Spleen (tissue), 11 donors: ENCODE results near the gene TRPM5. TPM values are rescaled to one million over a fixed set of nuclear protein-coding genes. Genes with fewer than 3 reads are reported as not detected.

Source experiments
- DNase-seq: peaks from one replicate; pipeline ENCODE4 v3.0.0-alpha.2; 2020
- H3K27ac ChIP-seq, 8 donors: fragments of 200-600 bp; sonication (generic) in 7 of 8; 1 replicate in 4 of 8; 2 replicates in 4 of 8; pipeline versions ENCODE4 v1.5.0 to v1.8.0; 2016 to 2021; ENCODE audit warnings: inconsistent platforms in 4 of 8, mild to moderate bottlenecking in 4 of 8, moderate library complexity in 1 of 8
- H3K27me3 ChIP-seq, 7 donors: fragments of 200-600 bp; sonication (generic) in 6 of 7; replicated peaks in 1 of 7; 1 replicate in 4 of 7; 2 replicates in 3 of 7; pipeline versions ENCODE4 v1.5.0 to v1.8.0; 2016 to 2021; ENCODE audit warnings: inconsistent platforms in 3 of 7, mild to moderate bottlenecking in 1 of 7
- H3K36me3 ChIP-seq, 6 donors: fragments of 200-600 bp; sonication (generic) in 5 of 6; 1 replicate in 4 of 6; 2 replicates in 2 of 6; pipeline versions ENCODE4 v1.5.0 to v1.8.0; 2016 to 2021; ENCODE audit warnings: inconsistent platforms in 2 of 6
- H3K4me1 ChIP-seq, 6 donors: fragments of 200-600 bp; sonication (generic) in 5 of 6; 1 replicate in 3 of 6; 2 replicates in 3 of 6; pipeline versions ENCODE4 v1.5.0 to v1.8.0; 2016 to 2021; ENCODE audit warnings: inconsistent platforms in 3 of 6
- H3K4me3 ChIP-seq, 8 donors: fragments of 200-600 bp; sonication (generic) in 7 of 8; 1 replicate in 4 of 8; 2 replicates in 4 of 8; pipeline versions ENCODE4 v1.5.0 to v1.8.0; 2016 to 2021; ENCODE audit warnings: inconsistent platforms in 4 of 8, mild to moderate bottlenecking in 4 of 8, moderate library complexity in 2 of 8
- H3K9me3 ChIP-seq, 8 donors: fragments of 200-600 bp; sonication (generic) in 7 of 8; 1 replicate in 4 of 8; 2 replicates in 4 of 8; pipeline versions ENCODE4 v1.5.0 to v1.8.0; 2016 to 2021; ENCODE audit warnings: inconsistent platforms in 4 of 8
- POLR2A ChIP-seq, 3 donors: fragments of 450-650 bp; IDR thresholded peaks; one replicate each; pipeline ENCODE4 v1.5.1; 2017; ENCODE audit warnings: antibody characterized with exemption in 3 of 3, mild to moderate bottlenecking in 1 of 3
- POLR2AphosphoS5 ChIP-seq, 3 donors: sonication (generic); formaldehyde crosslinking; IDR thresholded peaks; one replicate each; pipeline ENCODE4 v1.5.1; 2017; ENCODE audit warnings: antibody characterized with exemption in 3 of 3
- WGBS, 5 donors: extraction: QIAGEN DNeasy Blood & Tissue Kit in 3 of 5; methylation state at CpG; one replicate each; pipeline versions ENCODE4 v1.1.5 to v1.1.7; 2013 to 2018; 5-methylcytosine and 5-hydroxymethylcytosine counted together
- intact Hi-C: fragments of 100-400 bp; cut with DNase I; formaldehyde crosslinking; loops from one replicate; pipeline ENCODE4 v1.15.0; 2023; ENCODE audit warnings: low total_unique reads
- polyA plus RNA-seq, 3 donors: library from polyadenylated mRNA; stranded (reverse); fragments of 200-250 nt; gene quantifications; one replicate each; pipeline ENCODE4 v1.2.1, GENCODE V29; 2013
- total RNA-seq, 7 donors: library from RNA; depleted of rRNA in 3 of 7; stranded (reverse); fragments of >200 nt in 3 of 7; fragmentation: NEBNext Ultra II Directional in 4 of 7; extraction: Animal tissue kit (Norgen Biotek cat#: 25700) in 4 of 7; gene quantifications; one replicate each; pipeline versions ENCODE4 v1.1.0 to v1.2.1, GENCODE V29; 2016 to 2021
- TF ChIP-seq, protein P1 (sequence below), 11 experiments: fragments of 200-600 bp in 7 of 11; fragments of 450-650 bp in 4 of 11; sonication (generic) in 4 of 11; IDR thresholded peaks in 8 of 11; conservative IDR thresholded peaks in 3 of 11; 1 replicate in 7 of 11; 2 replicates in 4 of 11; pipeline versions ENCODE4 v1.4.0 to v1.8.0; 2016 to 2021; ENCODE audit warnings: antibody characterized with exemption in 11 of 11, inconsistent platforms in 4 of 11, mild to moderate bottlenecking in 1 of 11
- donor health status: healthy with polysubstance abuse.
- donor health status: DM: no; HTN: no; CAD: no; lungs with moderate emphysema.
- donor health status: DM: no; HTN: no; CAD: no.
- donor health status: Bipolar disorder and iron deficiency.
- donor health status: healthy.
- donor health status: DM: no; HTN: no; CAD: no.
- donor health status: DM: yes; HTN: yes; CAD: no.

Gene TRPM5
- total and polyA plus RNA-seq, 10 donors, result 0.02 to 0.28 (median 0.16) TPM; not detected in 4

GRCh38 chr11:2434506-2435255, 9.6 kb downstream of the TRPM5 start:
- no peaks in the 10 kb centered on the region for H3K36me3 ChIP-seq
- H3K27ac ChIP-seq, result no peak overlapping the region
- no peak for DNase-seq
- TF ChIP-seq POLR2A (IDR thresholded peaks at IDR 0.05) (no peak), POLR2AphosphoS5 (IDR thresholded peaks at IDR 0.05) (no peak)
- TF ChIP-seq, protein P1, sequence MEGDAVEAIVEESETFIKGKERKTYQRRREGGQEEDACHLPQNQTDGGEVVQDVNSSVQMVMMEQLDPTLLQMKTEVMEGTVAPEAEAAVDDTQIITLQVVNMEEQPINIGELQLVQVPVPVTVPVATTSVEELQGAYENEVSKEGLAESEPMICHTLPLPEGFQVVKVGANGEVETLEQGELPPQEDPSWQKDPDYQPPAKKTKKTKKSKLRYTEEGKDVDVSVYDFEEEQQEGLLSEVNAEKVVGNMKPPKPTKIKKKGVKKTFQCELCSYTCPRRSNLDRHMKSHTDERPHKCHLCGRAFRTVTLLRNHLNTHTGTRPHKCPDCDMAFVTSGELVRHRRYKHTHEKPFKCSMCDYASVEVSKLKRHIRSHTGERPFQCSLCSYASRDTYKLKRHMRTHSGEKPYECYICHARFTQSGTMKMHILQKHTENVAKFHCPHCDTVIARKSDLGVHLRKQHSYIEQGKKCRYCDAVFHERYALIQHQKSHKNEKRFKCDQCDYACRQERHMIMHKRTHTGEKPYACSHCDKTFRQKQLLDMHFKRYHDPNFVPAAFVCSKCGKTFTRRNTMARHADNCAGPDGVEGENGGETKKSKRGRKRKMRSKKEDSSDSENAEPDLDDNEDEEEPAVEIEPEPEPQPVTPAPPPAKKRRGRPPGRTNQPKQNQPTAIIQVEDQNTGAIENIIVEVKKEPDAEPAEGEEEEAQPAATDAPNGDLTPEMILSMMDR (IDR thresholded peaks at IDR 0.05 in 8 of 11, conservative IDR thresholded peaks at IDR 0.05 in 3 of 11), result no peak
- no peaks in the 10 kb centered on the region for H3K9me3 ChIP-seq
- H3K4me3 ChIP-seq, result no peak overlapping the region
- intact Hi-C loops, result no loop called here
- H3K4me1 ChIP-seq, result no peaks in the 10 kb centered on the region
- peaks cover 0 to 28% (median 0%) of the 10 kb centered on the region in 7 donors for H3K27me3 ChIP-seq
- 84 to 91% (median 86%) methylated on average over 11 of the region's 11 CpGs for WGBS, 5 donors

GRCh38 chr11:2434008-2434407, 10.3 kb downstream of the TRPM5 start:
- Histone ChIP-seq H3K4me1 (no peaks in the 10 kb centered on the region), H3K27me3 (peaks cover 0 to 28% (median 0%) of the 10 kb centered on the region in 7 donors), H3K4me3 (no peak overlapping the region), H3K27ac (no peak overlapping the region), H3K9me3 (no peaks in the 10 kb centered on the region), H3K36me3 (no peaks in the 10 kb centered on the region)
- DNase-seq, result no peak
- TF ChIP-seq POLR2A (IDR thresholded peaks at IDR 0.05) (no peak), POLR2AphosphoS5 (IDR thresholded peaks at IDR 0.05) (no peak)
- TF ChIP-seq, protein P1 (IDR thresholded peaks at IDR 0.05 in 8 of 11, conservative IDR thresholded peaks at IDR 0.05 in 3 of 11), result no peak
- 83 to 97% (median 92%) methylated on average over 8 of the region's 8 CpGs for WGBS, 5 donors
- intact Hi-C loops, result no loop called here

- H3K36me3 ChIP-seq, result no peaks in the 10 kb centered on the region
- H3K27ac ChIP-seq, result no peak overlapping the region
- TF ChIP-seq POLR2AphosphoS5 (IDR thresholded peaks at IDR 0.05) (no peak), POLR2A (IDR thresholded peaks at IDR 0.05) (no peak)
- TF ChIP-seq, protein P1 (IDR thresholded peaks at IDR 0.05 in 8 of 11, conservative IDR thresholded peaks at IDR 0.05 in 3 of 11), result no peak
- H3K4me1 ChIP-seq, result no peaks in the 10 kb centered on the region
- DNase-seq, result peak; percentile 66
- no peak overlapping the region for H3K4me3 ChIP-seq
- H3K9me3 ChIP-seq, result no peaks in the 10 kb centered on the region
- 89 to 92% (median 92%) methylated on average over 17 to 22 of the region's 22 CpGs for WGBS, 5 donors
- intact Hi-C loops, result no loop called here
- H3K27me3 ChIP-seq, result peaks cover 0 to 28% (median 0%) of the 10 kb centered on the region in 7 donors
Observed at GRCh38 chr11:2433106-2433925, 11.0 kb downstream of the TRPM5 start.

GRCh38 chr11:2432628-2433071, 11.7 kb downstream of the TRPM5 start:
- WGBS, 5 donors, result 85 to 95% (median 92%) methylated on average over 8 to 13 of the region's 13 CpGs
- intact Hi-C loops, result no loop called here

More at GRCh38 chr11:2432628-2433071, 11.7 kb downstream of the TRPM5 start:
- TF ChIP-seq POLR2A (IDR thresholded peaks at IDR 0.05), result no peak
- TF ChIP-seq POLR2AphosphoS5 (IDR thresholded peaks at IDR 0.05), result no peak
- TF ChIP-seq, protein P1 (IDR thresholded peaks at IDR 0.05 in 8 of 11, conservative IDR thresholded peaks at IDR 0.05 in 3 of 11), result no peak
- Histone ChIP-seq H3K27ac (no peak overlapping the region), H3K27me3 (peaks cover 0 to 25% (median 0%) of the 10 kb centered on the region in 7 donors), H3K4me3 (no peak overlapping the region), H3K36me3 (no peaks in the 10 kb centered on the region), H3K9me3 (no peaks in the 10 kb centered on the region), H3K4me1 (no peaks in the 10 kb centered on the region)
- DNase-seq, result peak; percentile 61
